Measurements from ENCODE around the gene RIBC1.

The RIBC1 gene

DNA sequence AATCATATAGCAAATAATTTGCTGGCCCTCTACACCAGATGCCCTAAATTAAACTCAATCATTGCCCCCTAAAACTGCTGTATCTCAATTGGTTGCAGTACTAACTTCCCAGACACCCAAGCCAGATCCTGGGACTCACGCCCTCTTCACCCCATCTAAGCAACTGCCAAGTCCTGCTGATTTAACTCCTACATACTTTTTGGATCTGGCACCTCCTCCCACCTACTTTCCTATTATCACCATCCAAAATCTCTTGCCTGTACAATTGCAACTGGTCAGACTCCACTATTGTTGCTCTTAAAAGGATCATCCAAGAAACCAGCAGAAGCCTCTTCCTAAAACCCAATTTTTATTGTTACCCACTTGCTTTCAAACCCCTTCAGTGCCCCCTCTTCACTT lies 16.2 kb downstream of the RIBC1 start:
- Histone ChIP-seq H3K27ac (ENCODE audit: extremely low read depth, low read depth, low read length) (no peak overlapping the region), H3K9me3 (ENCODE audit: control insufficient read depth, insufficient read depth, low read depth, low read length) (no peaks in the 10 kb centered on the region), H3K4me3 (ENCODE audit: low read depth, low read length) (no peak overlapping the region), H3K4me1 (ENCODE audit: control insufficient read depth, insufficient read depth, low read length) (peaks cover 3% of the 10 kb centered on the region; the same call in 1 of the 2 replicates), H3K36me3 (ENCODE audit: control insufficient read depth in 2 of 2, insufficient read depth in 1 of 2, low read length in 2 of 2) (no peaks in the 10 kb centered on the region)
- TF ChIP-seq, protein P1, sequence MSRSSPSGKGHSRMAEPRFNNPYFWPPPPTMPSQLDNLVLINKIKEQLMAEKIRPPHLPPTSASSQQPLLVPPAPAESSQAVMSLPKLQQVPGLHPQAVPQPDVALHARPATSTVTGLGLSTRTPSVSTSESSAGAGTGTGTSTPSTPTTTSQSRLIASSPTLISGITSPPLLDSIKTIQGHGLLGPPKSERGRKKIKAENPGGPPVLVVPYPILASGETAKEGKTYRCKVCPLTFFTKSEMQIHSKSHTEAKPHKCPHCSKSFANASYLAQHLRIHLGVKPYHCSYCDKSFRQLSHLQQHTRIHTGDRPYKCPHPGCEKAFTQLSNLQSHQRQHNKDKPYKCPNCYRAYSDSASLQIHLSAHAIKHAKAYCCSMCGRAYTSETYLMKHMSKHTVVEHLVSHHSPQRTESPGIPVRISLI (tag by site-specific recombination; IDR thresholded peaks at IDR 0.05): no peak
- TF ChIP-seq ZFHX2 (tag by site-specific recombination; conservative IDR thresholded peaks at IDR 0.05): peak; percentile 79
- no peak for TF ChIP-seq ZNF529 (tag by site-specific recombination; IDR thresholded peaks at IDR 0.05; ENCODE audit: insufficient replicate concordance)
- TF ChIP-seq ZNF133 (tag by site-specific recombination; IDR thresholded peaks at IDR 0.05): no peak
- TF ChIP-seq EGR2 (tag by site-specific recombination; IDR thresholded peaks at IDR 0.05; ENCODE audit: low read depth): peak; percentile 81
- POLR2A ChIA-PET: interaction anchor here (1.0 to 3.6 kb wide), 2 partner anchors 11 to 16 kb away, joined by 3 to 29 read pairs; partner anchors contain the start of genes RIBC1 and SMC1A
- CTCF ChIA-PET: interaction anchor here (0.6 to 5.4 kb wide), 6 partner anchors 14 to 151 kb away, joined by 3 to 87 read pairs (median 34); partner anchors contain the start of genes RIBC1 and SMC1A

GRCh38 chrX:53440101-53440500 lies 17.4 kb downstream of the RIBC1 start:
- CTCF ChIA-PET: interaction anchor here (0.6 to 3.9 kb wide), 6 partner anchors 23 to 249 kb away, joined by 3 to 17 read pairs (median 6); no protein-coding TSS in a partner anchor
- H3K27ac ChIP-seq (ENCODE audit: extremely low read depth, low read depth, low read length): no peak overlapping the region

DNA sequence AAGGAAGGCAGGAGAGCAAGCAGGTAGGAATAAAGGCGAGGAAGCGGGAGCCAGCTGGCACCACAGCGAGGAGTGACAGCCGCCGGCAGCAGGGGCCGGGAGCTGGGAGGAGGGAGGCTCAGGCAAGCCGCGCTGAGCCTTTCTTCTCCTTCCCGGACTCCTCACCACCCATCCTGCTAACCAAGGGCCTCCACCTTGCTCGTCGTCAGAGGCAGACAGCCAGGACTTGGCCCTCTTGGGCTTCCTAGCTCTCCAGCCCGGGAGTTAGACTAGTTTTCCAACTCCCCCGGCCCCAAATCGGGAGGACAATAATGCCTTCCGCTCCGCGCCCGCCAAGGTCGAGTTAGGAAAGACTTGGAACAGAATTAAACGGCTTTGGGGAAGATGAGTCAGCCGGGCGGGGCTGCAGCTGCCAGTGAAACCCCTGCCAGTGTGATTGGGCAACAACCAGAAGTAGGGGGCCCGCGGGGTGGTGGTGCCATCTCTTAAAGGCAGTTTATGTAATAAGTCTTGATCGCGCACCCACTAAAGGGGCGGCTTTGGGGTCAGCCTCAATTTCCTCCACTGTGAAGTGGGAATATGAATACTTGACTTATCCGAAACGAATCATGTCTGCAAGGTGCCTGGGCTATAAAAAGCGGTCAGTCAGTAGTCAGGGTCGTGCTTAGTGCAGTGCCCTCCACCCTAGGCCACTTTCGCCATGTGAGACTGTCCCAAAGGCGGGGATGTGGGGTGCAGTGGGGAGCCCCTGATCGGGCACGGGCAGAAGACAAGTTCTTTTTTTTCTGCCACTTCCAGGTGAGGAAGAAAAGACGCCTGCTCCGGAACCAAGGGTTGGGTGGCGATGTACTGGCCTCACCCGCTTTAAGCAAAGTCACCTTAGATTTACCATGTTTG lies 18.2 kb downstream of the RIBC1 start:
- ChIA-PET CTCF (interaction anchor here (0.6 to 3.9 kb wide), 7 partner anchors 16 to 250 kb away, joined by 3 to 17 read pairs (median 5); no protein-coding TSS in a partner anchor), POLR2A (interaction anchor here (1.0 to 3.5 kb wide), 4 partner anchors 13 to 159 kb away, joined by 3 to 36 read pairs (median 4); partner anchors contain the start of genes IQSEC2, RIBC1 and SMC1A)
- H3K36me3 ChIP-seq (ENCODE audit: control insufficient read depth in 2 of 2, insufficient read depth in 1 of 2, low read length in 2 of 2): no peaks in the 10 kb centered on the region; a peak in 1 of 3 replicates
- no peaks in the 10 kb centered on the region for H3K9me3 ChIP-seq (ENCODE audit: control insufficient read depth, insufficient read depth, low read depth, low read length)
- peaks cover 3% of the 10 kb centered on the region; the same call in 1 of the 2 replicates for H3K4me1 ChIP-seq (ENCODE audit: control insufficient read depth, insufficient read depth, low read length)
- H3K4me3 ChIP-seq (ENCODE audit: low read depth, low read length): peak overlapping the region; percentile 48
- H3K27ac ChIP-seq (ENCODE audit: extremely low read depth, low read depth, low read length): peak overlapping the region; percentile 3; the same call in 1 of the 2 replicates
- TF ChIP-seq ZBTB20 (tag by site-specific recombination; IDR thresholded peaks at IDR 0.05): peak; percentile 88
- TF ChIP-seq PATZ1 (tag by site-specific recombination; IDR thresholded peaks at IDR 0.05): peak; percentile 63
- 0 out of 2 replicates have a peak, but pooled peaks have one; percentile 22 for TF ChIP-seq IKZF3 (tag by site-specific recombination; IDR thresholded peaks at IDR 0.05)
- no peak for TF ChIP-seq ZNF501 (tag by site-specific recombination; IDR thresholded peaks at IDR 0.05)
- TF ChIP-seq, protein P2, sequence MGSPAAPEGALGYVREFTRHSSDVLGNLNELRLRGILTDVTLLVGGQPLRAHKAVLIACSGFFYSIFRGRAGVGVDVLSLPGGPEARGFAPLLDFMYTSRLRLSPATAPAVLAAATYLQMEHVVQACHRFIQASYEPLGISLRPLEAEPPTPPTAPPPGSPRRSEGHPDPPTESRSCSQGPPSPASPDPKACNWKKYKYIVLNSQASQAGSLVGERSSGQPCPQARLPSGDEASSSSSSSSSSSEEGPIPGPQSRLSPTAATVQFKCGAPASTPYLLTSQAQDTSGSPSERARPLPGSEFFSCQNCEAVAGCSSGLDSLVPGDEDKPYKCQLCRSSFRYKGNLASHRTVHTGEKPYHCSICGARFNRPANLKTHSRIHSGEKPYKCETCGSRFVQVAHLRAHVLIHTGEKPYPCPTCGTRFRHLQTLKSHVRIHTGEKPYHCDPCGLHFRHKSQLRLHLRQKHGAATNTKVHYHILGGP (tag by site-specific recombination; IDR thresholded peaks at IDR 0.05): no peak
- 0 out of 2 replicates have a peak, but pooled peaks have one; percentile 28 for TF ChIP-seq ZNF366 (tag by site-specific recombination; conservative IDR thresholded peaks at IDR 0.05)
- TF ChIP-seq ZNF692 (tag by site-specific recombination; IDR thresholded peaks at IDR 0.05): 0 out of 2 replicates have a peak, but pooled peaks have one; percentile 40

More at GRCh38 chrX:53440101-53440500, 17.4 kb downstream of the RIBC1 start:
- H3K4me3 ChIP-seq (ENCODE audit: low read depth, low read length): no peak overlapping the region; the same call in 1 of the 2 replicates
- H3K9me3 ChIP-seq (ENCODE audit: control insufficient read depth, insufficient read depth, low read depth, low read length): no peaks in the 10 kb centered on the region
- POLR2A ChIA-PET: interaction anchor here (1.5 to 3.5 kb wide), 3 partner anchors 17 to 159 kb away, joined by 3 to 36 read pairs (median 6); partner anchors contain the start of genes IQSEC2, RIBC1 and SMC1A
- H3K4me1 ChIP-seq (ENCODE audit: control insufficient read depth, insufficient read depth, low read length): peaks cover 3% of the 10 kb centered on the region; the same call in 1 of the 2 replicates
- H3K36me3 ChIP-seq (ENCODE audit: control insufficient read depth in 2 of 2, insufficient read depth in 1 of 2, low read length in 2 of 2): no peaks in the 10 kb centered on the region; a peak in 1 of 3 replicates
- TF ChIP-seq PBX3 (CRISPR knock-in tag; IDR thresholded peaks at IDR 0.05) (no peak), ZFP37 (tag by site-specific recombination; IDR thresholded peaks at IDR 0.05) (no peak), ZNF175 (tag by site-specific recombination; IDR thresholded peaks at IDR 0.05) (no peak), ZNF626 (tag by site-specific recombination; IDR thresholded peaks at IDR 0.05) (no peak), ZNF155 (tag by site-specific recombination; IDR thresholded peaks at IDR 0.05) (no peak), ZNF610 (tag by site-specific recombination; IDR thresholded peaks at IDR 0.05; ENCODE audit: borderline replicate concordance) (no peak), GLIS2 (tag by site-specific recombination; IDR thresholded peaks at IDR 0.05) (no peak), ZNF274 (IDR thresholded peaks at IDR 0.05; ENCODE audit: low read length) (no peak), ZNF274 (tag by site-specific recombination; IDR thresholded peaks at IDR 0.05; ENCODE audit: borderline replicate concordance) (no peak), ZNF514 (tag by site-specific recombination; IDR thresholded peaks at IDR 0.05) (no peak), WT1 (tag by site-specific recombination; IDR thresholded peaks at IDR 0.05) (no peak), ZNF311 (tag by site-specific recombination; IDR thresholded peaks at IDR 0.05; ENCODE audit: borderline replicate concordance) (no peak), OSR2 (tag by site-specific recombination; IDR thresholded peaks at IDR 0.05) (no peak)
- TF ChIP-seq, protein P3, sequence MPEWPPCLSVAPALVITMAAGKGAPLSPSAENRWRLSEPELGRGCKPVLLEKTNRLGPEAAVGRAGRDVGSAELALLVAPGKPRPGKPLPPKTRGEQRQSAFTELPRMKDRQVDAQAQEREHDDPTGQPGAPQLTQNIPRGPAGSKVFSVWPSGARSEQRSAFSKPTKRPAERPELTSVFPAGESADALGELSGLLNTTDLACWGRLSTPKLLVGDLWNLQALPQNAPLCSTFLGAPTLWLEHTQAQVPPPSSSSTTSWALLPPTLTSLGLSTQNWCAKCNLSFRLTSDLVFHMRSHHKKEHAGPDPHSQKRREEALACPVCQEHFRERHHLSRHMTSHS (tag by site-specific recombination; IDR thresholded peaks at IDR 0.05): no peak

All from HEK293 (cell line).